Inferior parietal cortex (tissue), 1 donor: ENCODE results near the gene CD164L2.

Experiments used
- DNase-seq: peaks from one replicate; pipeline ENCODE4 v3.0.0-alpha.2; 2016; ENCODE audit errors: extremely low spot score

The CD164L2 gene

DNA sequence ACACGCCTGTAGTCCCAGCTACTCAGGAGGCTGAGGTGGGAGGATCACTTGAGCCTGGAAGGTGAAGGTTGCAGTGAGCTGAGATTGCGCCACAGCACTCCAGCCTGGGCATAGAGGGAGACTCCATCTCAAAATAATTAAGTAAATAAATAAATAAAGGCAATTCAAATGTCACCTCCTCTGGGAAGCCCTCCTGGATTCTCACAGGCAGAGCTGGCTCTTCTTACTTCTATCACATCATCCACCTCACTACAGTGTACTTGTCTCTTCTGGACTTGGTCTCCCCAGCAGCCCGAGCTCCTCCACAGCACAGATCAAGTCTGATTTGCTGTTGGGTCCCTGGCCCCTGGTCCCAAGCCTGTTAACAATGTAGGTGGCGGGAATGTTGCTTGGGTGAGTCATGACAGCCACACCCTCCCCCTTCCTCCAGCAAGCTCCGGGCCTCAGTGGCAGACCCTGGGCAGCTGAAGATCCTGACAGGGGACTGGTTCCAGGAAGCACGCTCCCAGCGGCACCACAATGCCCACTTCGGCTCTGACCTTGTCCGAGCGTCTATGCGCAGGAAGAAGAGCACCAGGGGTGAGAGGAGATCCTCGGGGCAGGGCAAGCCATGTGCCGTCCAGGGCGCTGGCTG is 36.0 kb downstream of the CD164L2 start:
- DNase-seq = no peak

GRCh38 chr1:27346357-27346756 is 36.8 kb downstream of the CD164L2 start:
- no peak for DNase-seq

DNA sequence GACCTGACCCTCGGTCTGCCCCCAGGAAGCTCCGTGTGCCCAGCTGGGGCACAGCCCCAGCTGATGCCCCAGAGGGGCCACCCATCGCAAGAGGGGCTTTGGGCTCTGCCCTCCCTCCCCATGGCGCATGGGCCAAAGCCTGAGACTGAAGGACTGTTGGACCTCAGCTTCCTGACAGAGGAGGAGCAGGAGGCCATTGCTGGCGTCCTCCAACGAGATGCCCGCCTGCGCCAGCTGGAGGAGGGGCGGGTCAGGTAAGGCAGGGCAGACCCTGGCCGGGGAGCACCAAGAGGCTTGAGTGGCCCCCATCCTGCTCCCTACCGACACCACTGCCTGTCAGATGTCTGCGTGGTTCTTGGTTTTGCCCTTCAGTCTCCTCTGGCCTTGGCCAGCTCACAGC is 37.9 kb downstream of the CD164L2 start:
- DNase-seq = no peak

GRCh38 chr1:27343639-27344025 is 39.5 kb downstream of the CD164L2 start:
- DNase-seq = no peak

DNA sequence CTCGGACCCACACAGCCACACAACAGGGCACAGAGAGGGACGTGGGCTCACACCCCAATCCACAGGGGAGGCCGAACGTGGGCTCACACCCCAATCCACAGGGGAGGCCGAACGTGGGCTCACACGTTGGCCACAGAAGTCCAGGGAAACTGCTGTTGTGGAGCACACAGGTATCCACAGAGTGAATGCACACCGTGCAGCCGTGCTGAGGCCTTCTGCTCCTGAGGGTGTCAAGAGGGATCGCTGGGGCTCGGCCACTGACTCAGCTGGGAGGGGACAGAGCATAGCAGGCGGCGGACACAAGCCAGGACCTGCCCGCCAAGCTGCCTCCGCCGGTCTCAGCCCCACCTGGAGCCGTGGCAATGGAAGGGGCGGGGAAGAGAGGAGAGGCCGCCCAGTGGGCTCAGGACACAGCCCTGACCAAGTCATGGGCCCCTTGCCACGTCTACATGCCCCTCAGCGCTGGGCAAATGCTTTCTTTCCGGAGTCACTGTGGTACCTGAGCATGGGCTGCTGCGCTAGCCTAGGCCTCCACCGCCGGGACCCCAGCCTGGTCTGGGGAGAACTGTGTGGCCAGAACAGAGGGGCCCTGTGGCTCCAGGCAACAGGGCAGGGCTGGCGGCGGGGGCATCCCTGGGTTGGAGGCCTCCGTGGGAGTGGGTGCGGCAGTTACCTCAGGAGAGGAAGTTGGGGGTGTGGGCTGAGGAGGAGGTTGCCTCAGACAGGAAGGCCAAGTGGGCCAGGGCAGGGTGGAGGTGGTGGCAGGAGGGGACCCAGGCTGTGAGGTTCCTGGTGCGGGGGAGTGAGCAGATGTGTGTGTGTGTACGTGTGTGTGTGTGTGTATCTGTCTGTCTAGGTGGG is 40.1 kb downstream of the CD164L2 start:
- DNase-seq = no peak

DNA sequence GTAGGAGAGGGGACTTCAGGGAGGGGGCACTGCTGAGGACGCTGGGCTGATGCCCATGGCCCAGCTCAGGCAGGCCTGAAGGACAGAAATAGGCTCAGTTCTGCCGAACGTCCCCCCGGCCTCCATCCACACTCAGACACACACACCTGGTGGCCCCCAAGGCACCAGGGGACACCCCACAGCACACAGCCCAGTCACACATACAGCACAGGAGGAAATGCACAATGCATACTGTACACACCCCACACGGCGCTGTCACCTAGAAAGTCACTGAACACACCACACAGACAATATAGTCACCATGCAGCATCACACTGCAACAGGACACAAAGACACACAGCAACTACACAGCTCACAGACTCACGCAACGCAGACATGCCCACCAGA is 40.7 kb downstream of the CD164L2 start:
- no peak for DNase-seq

DNA sequence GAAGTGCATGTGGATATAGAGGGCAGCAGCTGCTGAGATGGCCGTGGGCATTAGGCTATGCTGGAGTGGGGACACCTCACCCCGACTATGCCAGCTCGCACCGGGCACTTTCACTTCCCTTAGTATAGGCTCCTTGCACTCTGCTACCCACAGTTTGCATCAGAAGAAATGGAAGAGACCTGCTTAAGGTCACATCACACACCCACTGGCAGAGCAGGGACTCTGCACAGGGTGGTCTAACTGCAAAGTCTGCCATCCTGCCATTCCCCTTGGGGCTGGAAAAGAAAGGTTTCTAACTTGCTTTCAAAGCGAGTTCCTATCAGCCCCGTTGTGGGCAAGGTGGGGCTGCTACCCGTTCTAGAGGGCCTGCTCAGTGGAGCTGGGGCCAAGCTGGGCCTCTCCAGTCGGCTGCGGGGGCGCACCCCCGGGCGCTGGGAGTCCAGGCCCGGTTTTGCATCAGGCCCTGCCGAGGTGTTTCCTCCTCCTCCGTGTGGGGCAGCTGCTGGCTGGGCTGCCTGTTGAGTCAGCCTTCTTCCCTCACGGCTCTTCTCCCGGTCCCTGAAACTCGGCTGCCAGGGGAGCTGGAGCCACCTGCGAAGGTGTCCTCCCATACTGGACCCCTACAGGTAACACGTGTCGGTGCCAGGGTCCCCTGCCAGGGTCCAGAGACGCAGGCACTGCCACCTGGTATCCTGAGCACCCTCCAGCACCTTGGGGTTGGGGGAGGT is 41.4 kb downstream of the CD164L2 start, which contains the start of gene SYTL1:
Gene SYTL1, plus strand, starts transcription at position 498 of the 728 bp plus-strand sequence. CDS start 3,313 bp downstream, outside the sequence.
- no peak for DNase-seq

GRCh38 chr1:27339213-27339612 is 43.9 kb downstream of the CD164L2 start:
- no peak for DNase-seq

GRCh38 chr1:27338751-27339150 is 44.4 kb downstream of the CD164L2 start:
- DNase-seq = no peak

DNA sequence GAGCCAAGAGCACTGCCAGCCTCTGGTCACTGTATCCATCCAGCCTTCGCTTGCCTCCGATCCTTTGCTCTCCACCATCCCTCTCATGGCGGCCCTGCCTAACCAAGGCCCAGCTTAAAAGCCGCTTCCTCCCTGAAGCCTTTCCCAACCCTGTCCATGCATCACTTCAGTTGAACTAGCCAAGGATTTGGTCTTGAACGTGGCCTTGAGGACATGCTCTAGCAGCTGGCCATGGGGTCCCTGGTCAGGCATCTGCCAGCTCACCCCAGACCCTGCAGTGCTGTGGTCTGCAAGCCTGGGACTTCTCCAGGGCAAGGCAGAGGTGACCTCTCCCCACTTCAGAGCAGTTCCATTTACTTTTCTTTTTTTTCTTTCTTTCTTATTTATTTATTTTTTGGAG is 46.4 kb downstream of the CD164L2 start:
- no peak for DNase-seq

GRCh38 chr1:27335506-27336422 is 47.4 kb downstream of the CD164L2 start:
- no peak for DNase-seq

GRCh38 chr1:27333717-27334279 is 49.3 kb downstream of the CD164L2 start:
- DNase-seq = no peak

DNA sequence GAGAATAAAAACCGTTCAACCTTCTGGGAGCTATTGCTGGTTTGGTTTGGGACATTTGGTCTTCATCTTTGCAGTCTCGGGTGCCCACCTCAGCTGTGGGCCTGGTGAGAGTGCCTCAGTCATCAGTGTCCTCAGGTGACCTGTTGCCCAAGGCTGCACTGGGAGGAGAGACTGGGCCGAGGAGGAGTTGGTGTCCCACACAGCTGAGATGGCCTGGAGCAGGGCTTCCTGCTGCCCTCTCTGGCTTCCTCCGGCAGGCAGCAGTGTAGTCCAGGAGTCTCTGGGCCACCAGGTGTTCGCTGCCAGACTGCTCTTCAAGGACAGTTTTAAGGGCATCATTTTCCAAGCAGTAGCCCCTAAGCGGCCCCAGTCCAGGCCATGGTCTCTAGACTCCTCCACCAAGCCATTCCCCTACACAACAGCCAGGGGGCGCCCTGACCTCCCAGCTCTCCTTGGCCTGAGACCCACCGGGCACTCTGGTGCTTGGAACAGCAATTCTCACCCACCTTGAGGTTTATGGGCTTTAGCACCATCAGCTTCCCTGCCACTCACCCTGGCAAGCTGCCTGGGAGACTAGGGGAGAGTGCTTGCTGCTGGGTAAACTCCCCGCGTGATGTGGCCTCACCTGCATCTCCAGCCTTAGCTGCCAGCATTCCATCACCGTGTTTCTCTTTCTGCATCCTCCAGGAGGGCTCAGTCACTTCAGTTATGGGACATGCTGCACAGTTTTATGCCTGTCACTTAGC is 50.4 kb downstream of the CD164L2 start:
- no peak for DNase-seq

GRCh38 chr1:27331922-27332321 is 51.2 kb downstream of the CD164L2 start:
- DNase-seq = no peak

- DNase-seq = no peak
Observed at GRCh38 chr1:27331426-27331825, 51.7 kb downstream of the CD164L2 start.

DNA sequence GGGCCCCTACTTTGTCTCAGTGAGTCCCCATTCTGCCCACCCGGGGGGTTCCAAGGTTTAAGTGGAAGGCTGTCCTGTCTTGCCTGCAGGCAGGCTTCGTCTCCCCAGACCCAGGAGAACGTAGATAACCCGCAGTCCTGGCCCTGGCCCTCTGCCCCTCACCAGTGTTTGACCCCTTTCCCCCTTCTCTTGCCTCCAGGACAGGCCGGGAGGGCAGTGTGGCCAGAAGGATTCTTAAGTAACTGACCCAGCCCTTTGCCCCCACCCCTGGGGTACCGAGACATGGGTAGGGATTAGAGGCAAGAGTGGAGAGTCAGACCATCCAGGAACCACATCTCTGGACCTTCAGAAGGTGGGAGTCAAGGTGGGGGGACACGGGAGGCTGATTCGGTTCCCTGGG is 52.3 kb downstream of the CD164L2 start:
- no peak for DNase-seq
